GM19324 (cell line): ENCODE data around the gene ALDOB.

Source experiments
- ATAC-seq: cut with Tn5 transposase; IDR thresholded peaks from one replicate; pipeline ENCODE4 v1.9.1; 2021; ENCODE audit warnings: mild to moderate bottlenecking, moderate library complexity; ENCODE audit not compliant: unreplicated experiment, low FRiP score

Gene ALDOB

DNA sequence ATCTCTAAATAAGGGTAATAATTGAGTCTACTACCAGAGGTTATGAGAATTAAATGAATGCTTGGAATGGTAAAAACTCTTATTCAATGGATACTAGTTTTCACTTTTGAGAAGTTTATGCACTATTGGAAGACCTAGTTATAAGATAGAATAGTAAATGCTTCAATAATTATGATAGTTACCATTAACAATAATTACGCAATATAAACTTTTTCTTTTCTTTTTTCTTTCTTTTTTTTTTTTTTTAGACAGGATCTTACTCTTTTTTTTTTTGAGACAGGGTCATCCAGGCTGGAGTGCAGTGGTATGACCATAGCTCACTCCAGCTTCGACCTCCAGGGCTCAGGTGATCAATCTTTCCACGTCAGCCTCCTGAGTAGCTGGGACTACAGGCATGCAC is 6.7 kb downstream of the ALDOB start:
- ATAC-seq = no peak

DNA sequence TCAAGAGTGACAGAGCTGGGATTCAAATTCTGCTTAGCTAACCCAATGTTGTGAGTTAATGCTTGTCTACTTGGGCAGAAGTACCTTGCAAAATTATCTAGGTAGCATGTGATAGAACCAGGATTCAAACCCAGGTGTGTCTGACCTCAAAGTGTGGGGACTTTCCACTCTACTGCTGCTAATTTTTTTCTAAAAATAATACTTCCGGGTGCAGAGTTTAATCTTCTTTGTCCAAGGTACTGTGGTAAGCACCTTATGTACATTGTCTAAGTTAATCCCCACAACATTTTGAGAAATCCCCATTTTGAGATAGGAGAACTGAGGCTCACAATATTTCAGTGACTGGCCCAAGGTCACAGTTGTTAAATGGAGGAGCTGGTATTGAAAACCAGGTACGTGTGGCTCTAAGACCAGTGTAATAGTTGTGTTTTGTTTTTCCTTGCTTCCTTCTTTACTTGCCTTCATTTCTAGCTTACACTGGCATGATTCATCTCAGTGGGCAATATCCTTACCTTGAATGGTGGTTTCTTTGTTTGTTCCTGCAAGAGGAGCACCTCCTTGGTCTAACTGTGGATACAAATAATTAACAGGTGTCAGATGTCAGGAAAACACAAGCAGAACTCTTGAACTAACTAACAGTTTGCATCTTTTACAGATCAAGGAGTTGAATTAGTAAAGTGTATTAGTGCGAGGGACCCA is 7.5 kb downstream of the ALDOB start:
- peak; percentile 65 for ATAC-seq

- no peak for ATAC-seq
Measured at GRCh38 chr9:101427358-101427757, 8.2 kb downstream of the ALDOB start.

GRCh38 chr9:101421653-101422065 is 13.9 kb downstream of the ALDOB start:
- no peak for ATAC-seq

GRCh38 chr9:101419863-101420262 is 15.7 kb downstream of the ALDOB start:
- no peak for ATAC-seq

DNA sequence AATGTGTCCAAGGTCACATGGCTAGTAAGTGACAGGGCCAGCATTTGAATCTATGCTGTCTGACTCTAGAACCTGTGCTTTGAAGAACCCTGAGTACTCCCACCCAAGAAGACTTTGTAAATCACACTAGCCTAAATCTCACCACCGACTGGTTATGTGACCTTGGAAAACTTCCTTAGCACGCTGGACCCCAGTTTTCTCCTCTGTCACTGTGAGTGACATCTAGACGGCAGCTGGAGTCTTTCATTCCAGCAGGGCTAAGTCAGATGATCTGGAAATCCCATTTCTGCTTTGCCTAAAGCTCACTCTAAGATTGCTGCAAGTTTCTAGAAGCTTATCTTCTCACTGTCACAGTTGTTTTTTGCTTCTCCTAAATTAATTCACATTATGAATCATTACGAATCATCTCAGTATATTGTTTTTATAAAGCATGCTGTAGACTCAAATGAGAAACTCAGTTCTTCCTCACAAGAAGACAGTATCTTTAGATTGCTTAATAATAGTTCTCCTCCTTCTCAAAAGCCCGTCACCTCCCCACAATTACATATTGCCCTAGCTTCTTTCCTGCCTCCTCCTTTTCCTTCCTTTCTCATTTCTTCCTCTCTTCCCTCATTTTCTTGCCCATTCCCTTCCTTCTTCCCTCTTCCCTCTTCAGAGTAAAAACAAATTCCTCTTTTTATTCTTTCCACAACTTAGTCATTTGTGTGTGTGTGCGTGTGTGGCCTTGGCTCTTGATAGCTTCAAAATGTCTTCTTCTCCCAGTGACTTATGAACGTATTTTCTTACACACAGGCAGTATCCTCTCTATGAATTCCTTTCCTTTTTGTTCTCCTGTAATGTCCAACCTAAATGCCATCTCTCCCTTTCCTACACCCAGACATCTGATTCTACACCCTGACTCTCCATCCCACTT is 16.8 kb downstream of the ALDOB start:
- no peak for ATAC-seq

- no peak for ATAC-seq
Measured at GRCh38 chr9:101417977-101418376, 17.6 kb downstream of the ALDOB start.

- no peak for ATAC-seq
Measured at GRCh38 chr9:101417389-101417788, 18.2 kb downstream of the ALDOB start.

DNA sequence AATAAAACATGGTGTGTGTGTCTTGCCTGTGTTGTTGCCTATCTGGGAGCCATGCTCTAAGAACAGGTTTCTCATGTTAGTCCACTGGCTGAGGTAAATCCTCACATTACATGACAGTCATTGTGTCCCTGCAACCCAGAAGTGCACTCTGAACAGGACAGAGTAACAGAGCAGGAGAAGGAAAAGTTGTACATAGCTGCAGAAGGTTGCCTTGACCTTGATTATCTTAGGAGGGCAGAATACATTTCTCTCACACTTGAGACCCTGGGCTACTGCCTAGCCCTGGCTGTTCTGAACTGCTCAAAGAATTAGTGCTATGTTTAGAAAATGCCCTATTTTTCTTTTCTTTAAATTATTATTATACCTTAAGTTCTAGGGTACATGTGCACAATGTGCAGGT is 20.0 kb downstream of the ALDOB start:
- no peak for ATAC-seq

GRCh38 chr9:101414839-101415238 is 20.7 kb downstream of the ALDOB start:
- no peak for ATAC-seq

- ATAC-seq = no peak
Measured at GRCh38 chr9:101409079-101409477, 26.5 kb downstream of the ALDOB start.

GRCh38 chr9:101408374-101409078 is 27.0 kb downstream of the ALDOB start:
- no peak for ATAC-seq

DNA sequence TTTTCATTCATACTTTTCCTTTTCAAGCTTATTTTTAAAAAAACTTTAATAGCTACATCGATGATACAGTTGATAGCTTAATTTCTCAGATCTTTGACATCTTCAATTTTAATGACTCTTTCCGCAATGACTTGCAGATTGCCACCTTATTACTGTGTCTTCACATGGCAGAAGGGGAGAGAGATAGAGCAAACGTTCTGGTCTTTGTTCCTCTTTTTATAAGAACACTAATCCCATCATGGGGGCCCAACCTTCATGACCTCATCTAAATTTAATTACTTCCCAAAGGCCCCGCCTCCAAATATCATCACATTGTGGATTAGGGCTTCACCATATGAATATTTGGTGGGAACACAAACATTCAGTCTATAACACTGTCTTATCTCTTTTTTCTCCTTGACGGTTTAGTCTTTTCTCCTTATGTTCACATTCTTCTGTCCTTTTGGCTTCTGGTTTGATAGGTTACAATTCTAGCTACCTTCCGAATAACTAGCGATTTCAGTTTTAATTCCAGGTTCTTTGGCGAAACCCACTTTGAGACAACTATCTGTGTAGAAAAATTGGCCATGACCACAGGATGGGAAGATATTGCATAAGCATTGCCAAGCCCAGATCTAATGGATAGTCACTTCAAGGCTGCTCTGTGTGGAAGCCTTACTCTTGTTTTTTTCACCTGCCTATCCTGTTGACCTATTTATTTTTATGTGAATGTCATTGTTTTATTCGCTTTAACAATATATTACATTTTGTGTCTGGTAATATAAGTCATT is 31.9 kb downstream of the ALDOB start:
- no peak for ATAC-seq

DNA sequence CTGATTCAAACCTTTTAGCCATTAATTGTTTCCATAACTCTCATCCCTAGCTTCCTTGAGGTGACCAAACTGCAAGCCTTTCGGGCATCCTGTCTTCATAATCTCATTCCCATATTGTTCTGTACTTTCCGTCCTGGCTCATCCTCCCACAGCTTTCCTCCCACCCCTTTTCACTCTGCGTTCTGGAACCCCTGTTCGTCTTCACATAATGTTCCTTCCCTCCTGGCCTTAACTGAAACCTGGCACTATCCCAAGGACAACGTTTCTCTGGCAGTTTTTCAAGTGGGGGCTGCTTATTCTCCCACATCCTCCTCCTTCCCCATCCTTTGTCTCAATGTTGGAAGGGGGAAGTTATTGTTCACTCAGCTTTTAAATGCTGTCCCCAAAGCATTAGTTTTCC is 35.5 kb downstream of the ALDOB start:
- no peak for ATAC-seq

- no peak for ATAC-seq
Measured at GRCh38 chr9:101399643-101399970, 36.0 kb downstream of the ALDOB start.

GRCh38 chr9:101398930-101399642 is 36.5 kb downstream of the ALDOB start:
- no peak for ATAC-seq

GRCh38 chr9:101398068-101398929 is 37.3 kb downstream of the ALDOB start, which contains the start of the genes MRPL50 and ZNF189:
TSS of gene MRPL50 (minus strand) at chr9:101398618. CDS start at chr9:101398592, 26 bp downstream.
TSS of gene ZNF189 (plus strand) at chr9:101398851. CDS start at chr9:101399157, 306 bp downstream.
- peak; percentile 99 for ATAC-seq

DNA sequence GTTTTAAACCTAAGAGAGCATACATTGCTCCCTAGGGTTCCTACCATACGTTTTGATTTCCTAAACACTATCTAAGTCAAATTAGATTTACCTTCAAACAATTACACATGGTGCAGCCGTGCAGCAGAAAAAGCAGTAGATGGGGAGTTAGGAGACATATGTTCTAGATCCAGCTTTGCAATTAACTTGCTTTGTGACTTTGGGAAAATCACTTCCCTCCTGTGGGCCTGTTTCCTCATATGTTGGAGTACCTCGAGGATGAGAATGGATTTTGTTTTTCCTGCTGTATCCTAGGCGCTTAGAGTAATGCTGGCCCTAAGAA is 37.9 kb downstream of the ALDOB start:
- no peak for ATAC-seq

- no peak for ATAC-seq
Measured at GRCh38 chr9:101394687-101395086, 40.9 kb downstream of the ALDOB start.
